Spinal cord (tissue), 10 donors: ENCODE measurements around the gene KCNC3. TPM values are rescaled to one million over a fixed set of nuclear protein-coding genes. Genes with fewer than 3 reads are reported as not detected.
A peak's percentile ranks its signal among the peaks of the same experiment; 100 is the strongest.

Source experiments
- DNase-seq, 6 donors: peaks; one replicate each; pipeline versions ENCODE4 v3.0.0 to v3.0.0-alpha.2; 2013 to 2015; ENCODE audit warnings: low spot score in 6 of 6, low read depth in 4 of 6
- H3K27ac ChIP-seq: one replicate; pipeline ENCODE4 v1.5.1; 2013; ENCODE audit warnings: low read depth, low read length, control low read depth
- H3K27me3 ChIP-seq: one replicate; pipeline ENCODE4 v1.6.1; 2013; ENCODE audit warnings: low read length; ENCODE audit not compliant: control insufficient read depth, insufficient read depth
- H3K36me3 ChIP-seq: one replicate; pipeline ENCODE4 v1.6.1; 2013; ENCODE audit warnings: low read length; ENCODE audit not compliant: control insufficient read depth, insufficient read depth
- H3K4me1 ChIP-seq: one replicate; pipeline ENCODE4 v1.6.1; 2013; ENCODE audit warnings: low read length; ENCODE audit not compliant: control insufficient read depth, insufficient read depth
- H3K4me3 ChIP-seq: one replicate; pipeline ENCODE4 v1.5.1; 2013; ENCODE audit warnings: low read depth, low read length, control low read depth
- H3K9me3 ChIP-seq: one replicate; pipeline ENCODE4 v1.6.1; 2013; ENCODE audit warnings: low read length; ENCODE audit not compliant: control insufficient read depth, insufficient read depth
- WGBS: methylation state at CpG from one replicate; pipeline ENCODE4 v1.1.5; 2013; ENCODE audit warnings: missing lambda C conversion rate; ENCODE audit not compliant: insufficient coverage; 5-methylcytosine and 5-hydroxymethylcytosine counted together
- polyA plus RNA-seq, 2 donors: library from polyadenylated mRNA; unstranded; fragments of 120-200 nt; gene quantifications; one replicate each; pipeline ENCODE4 v1.2.1, GENCODE V29; 2013; ENCODE audit not compliant: insufficient read length in 2 of 2
- total RNA-seq, 2 donors: library from RNA; depleted of rRNA in 1 of 2; stranded (reverse); fragments of 120-200 nt in 1 of 2; fragments of >200 nt in 1 of 2; gene quantifications; one replicate each; pipeline versions ENCODE4 v1.2.3 to v1.2.4, GENCODE V29; 2013 to 2014
- donor health status: healthy.

Gene KCNC3
- total and polyA plus RNA-seq, 4 donors, result 4.5 to 48.3 (median 20.6) TPM

- H3K4me1 ChIP-seq, result peaks cover 15% of the 10 kb centered on the region
- DNase-seq, result no peak
- no peak within 1 kb of the TSS for H3K27ac ChIP-seq
- 90% methylated on average over 7 of the region's 11 CpGs for WGBS
- H3K27me3 ChIP-seq, result no peaks in the 10 kb centered on the region
- H3K36me3 ChIP-seq, result no peaks in the 10 kb centered on the region
- no peaks in the 10 kb centered on the region for H3K9me3 ChIP-seq
- no peak within 1 kb of the TSS for H3K4me3 ChIP-seq
Observed at GRCh38 chr19:50365434-50366306, 36.5 kb upstream of the KCNC3 start, which contains the start of gene NAPSA. Gene NAPSA (minus strand): TSS chr19:50365639. CDS start chr19:50365621, 18 bp downstream.

- WGBS, result 83% methylated on average over 7 of the region's 11 CpGs
- no peaks in the 10 kb centered on the region for H3K9me3 ChIP-seq
- no peak overlapping the region for H3K27ac ChIP-seq
- H3K4me3 ChIP-seq, result no peak overlapping the region
- H3K36me3 ChIP-seq, result no peaks in the 10 kb centered on the region
- H3K27me3 ChIP-seq, result no peaks in the 10 kb centered on the region
- no peak for DNase-seq
- peaks cover 19% of the 10 kb centered on the region for H3K4me1 ChIP-seq
Observed at GRCh38 chr19:50362656-50363424, 33.7 kb upstream of the KCNC3 start.

DNA sequence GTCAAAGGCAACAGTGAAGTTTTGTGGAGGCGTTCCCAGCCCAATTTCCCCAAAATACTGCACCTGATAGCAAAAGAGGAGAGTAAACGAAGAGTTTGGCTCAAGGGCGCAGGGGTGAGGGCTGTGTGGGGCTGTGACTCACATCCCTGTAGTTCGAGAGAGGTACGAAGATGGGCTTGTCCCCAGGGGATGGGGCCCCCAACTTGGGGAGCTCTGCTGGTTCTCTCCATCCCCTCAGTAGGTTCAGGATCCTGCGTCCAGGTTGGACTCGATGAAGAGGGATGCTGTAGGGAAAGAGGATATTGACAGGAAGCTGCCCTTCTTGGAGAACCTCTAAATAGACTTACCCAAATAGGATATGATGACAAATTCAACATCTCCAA is 32.8 kb upstream of the KCNC3 start:
- Histone ChIP-seq H3K27ac (no peak overlapping the region), H3K4me3 (no peak overlapping the region), H3K36me3 (no peaks in the 10 kb centered on the region), H3K27me3 (no peaks in the 10 kb centered on the region), H3K9me3 (no peaks in the 10 kb centered on the region), H3K4me1 (peaks cover 28% of the 10 kb centered on the region)
- no peak for DNase-seq
- 100% methylated on average over 4 of the region's 7 CpGs for WGBS

DNA sequence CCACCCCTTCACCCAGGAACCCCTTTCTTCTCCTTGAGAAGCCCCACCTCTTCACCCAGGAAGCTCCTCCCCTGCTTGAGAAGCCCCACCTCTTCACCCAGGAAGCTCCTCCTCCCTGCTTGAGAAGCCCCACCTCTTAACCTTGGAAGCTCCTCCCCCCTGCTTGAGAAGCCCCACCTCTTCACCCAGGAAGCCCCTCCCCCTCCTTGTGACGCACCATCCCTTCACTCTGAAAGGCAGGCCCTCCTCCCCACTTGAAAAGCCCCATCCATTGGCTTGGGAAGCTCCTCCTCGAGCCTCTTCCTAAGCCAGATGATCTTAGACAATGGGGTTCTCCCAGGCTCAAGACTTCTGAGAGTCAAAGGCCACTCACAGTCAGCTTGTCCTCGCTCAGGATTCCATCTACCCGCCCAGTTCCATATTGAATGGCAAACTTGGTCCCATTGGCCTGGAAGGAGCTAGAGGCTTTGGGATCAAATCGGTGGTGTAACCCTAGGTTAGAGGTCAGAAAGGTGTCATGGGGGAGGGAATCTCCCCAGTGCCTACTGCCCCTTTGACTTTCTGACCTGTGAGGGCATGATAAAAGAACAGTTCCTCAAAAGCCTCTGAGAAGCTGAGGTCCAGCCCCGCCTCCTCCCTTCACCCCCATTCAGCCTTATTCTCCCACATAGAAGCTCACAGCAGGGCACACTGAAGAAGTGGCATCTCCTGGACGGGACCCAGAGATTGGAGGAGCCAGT is 32.3 kb upstream of the KCNC3 start:
- no peak overlapping the region for H3K27ac ChIP-seq
- no peaks in the 10 kb centered on the region for H3K9me3 ChIP-seq
- no peak for DNase-seq
- H3K4me3 ChIP-seq, result no peak overlapping the region
- no peaks in the 10 kb centered on the region for H3K36me3 ChIP-seq
- H3K4me1 ChIP-seq, result peaks cover 32% of the 10 kb centered on the region
- H3K27me3 ChIP-seq, result no peaks in the 10 kb centered on the region
- 57% methylated on average over 2 of the region's 7 CpGs for WGBS

DNA sequence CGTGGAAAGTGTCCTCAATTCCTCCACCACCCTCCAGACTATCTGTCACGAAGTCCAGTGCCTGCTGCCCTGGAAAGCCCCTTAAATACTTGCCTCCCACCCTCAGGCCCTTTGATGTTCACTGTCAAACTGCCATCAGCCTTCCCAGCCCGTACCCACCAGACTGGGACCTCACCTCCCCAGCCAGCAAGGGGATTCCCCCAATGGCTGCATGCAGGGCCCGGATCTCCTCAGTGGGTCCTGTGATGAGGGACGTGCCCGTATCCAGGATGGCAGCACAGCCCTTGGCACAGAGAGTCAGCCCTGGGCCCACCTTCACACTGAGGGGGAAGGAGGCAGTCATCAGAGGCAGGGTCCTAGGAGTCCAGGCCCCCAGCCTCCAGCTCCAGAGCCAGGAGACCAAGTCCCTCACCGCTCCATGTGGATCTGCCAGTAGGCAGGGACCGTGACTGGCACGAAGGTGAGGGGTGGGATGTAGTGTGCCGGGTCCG is 30.2 kb upstream of the KCNC3 start:
- H3K4me1 ChIP-seq, result peaks cover 32% of the 10 kb centered on the region
- H3K4me3 ChIP-seq, result no peak overlapping the region
- no peak overlapping the region for H3K27ac ChIP-seq
- WGBS, result 93% methylated on average over 9 of the region's 11 CpGs
- H3K27me3 ChIP-seq, result no peaks in the 10 kb centered on the region
- DNase-seq, result no peak
- no peaks in the 10 kb centered on the region for H3K9me3 ChIP-seq
- no peaks in the 10 kb centered on the region for H3K36me3 ChIP-seq

- H3K27me3 ChIP-seq, result no peaks in the 10 kb centered on the region
- peak in 4 of 6 donors; percentile 55 to 95 (median 74) for DNase-seq
- peaks cover 32% of the 10 kb centered on the region for H3K4me1 ChIP-seq
- H3K9me3 ChIP-seq, result no peaks in the 10 kb centered on the region
- H3K27ac ChIP-seq, result no peak overlapping the region
- peak overlapping the region; percentile 52 for H3K4me3 ChIP-seq
- WGBS, result 32% methylated on average over 51 of the region's 54 CpGs
- no peaks in the 10 kb centered on the region for H3K36me3 ChIP-seq
Observed at GRCh38 chr19:50358483-50359327, 29.5 kb upstream of the KCNC3 start.

DNA sequence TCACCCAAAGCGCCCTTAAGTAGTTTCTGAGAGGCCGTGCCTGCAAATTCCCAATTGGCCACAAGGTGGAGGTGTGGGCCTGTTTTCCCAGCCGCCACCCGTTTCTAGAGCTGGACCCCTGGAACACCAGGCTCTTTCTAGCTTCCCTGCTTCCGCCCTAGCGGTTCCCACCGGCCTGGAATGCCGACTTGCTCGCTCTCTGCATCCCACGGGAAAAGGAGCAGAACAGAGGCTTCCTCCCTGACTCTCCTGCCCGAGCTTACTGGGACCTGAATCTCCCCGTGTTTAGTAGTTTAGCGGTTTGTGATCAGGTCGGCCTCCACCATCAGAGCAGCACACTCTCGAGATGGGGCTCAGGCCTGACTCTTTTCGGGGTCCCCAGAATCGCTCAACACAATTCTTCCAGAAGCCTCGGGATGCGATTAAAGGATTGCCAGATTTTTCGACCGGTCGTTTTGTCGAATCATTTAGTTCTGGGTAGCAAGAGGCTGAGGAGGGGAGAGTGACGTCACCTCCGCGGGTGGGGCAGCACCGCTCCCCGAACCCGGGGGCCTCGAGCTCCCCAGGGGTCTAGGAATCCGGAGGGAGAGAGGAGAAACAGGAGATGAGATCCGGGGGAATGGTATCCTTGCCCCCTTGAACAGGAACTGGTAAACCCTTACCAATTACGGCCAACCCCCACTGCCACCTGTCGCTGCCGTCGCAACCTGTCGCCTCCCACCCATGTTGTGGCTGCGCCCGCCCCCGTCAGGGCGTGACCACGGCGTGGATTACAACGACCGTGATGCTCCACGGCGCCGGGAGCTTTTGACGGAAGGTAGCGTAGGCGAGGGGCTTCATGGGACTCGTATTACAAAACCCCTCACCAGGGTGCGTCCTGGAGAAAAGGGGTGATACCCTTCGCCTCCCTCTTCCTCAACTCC is 28.3 kb upstream of the KCNC3 start:
- Histone ChIP-seq H3K4me3 (peak overlapping the region; percentile 52), H3K27ac (peak overlapping the region; percentile 88), H3K4me1 (peaks cover 32% of the 10 kb centered on the region), H3K9me3 (no peaks in the 10 kb centered on the region), H3K27me3 (no peaks in the 10 kb centered on the region), H3K36me3 (no peaks in the 10 kb centered on the region)
- DNase-seq, result peak in 4 of 6 donors; percentile 44 to 94 (median 72)
- 9% methylated on average over 42 of the region's 54 CpGs for WGBS

DNA sequence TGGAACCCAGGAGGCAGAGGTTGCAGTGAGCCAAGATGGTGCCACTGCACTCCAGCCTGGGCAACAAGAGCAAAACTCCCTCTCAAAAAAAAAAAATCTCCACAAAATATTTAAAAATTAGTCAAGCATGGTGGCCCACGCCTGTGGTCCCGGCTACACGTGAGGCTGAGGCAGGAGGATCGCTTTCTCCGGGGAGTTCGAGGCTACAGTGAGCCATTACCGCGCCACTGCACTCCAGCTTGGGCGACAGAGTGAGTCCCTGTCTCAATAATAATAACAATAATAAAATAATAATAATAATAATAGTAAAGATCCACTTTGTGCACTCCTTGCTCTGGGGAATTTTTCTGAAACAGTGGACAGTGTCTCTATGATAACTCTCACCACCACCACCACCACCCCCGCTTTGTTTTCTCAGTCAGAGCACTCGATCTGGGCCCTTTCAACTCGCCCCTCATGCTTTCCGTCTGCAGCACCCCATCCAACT is 27.6 kb upstream of the KCNC3 start:
- Histone ChIP-seq H3K4me3 (peak overlapping the region; percentile 52), H3K27ac (no peak overlapping the region), H3K9me3 (no peaks in the 10 kb centered on the region), H3K27me3 (no peaks in the 10 kb centered on the region), H3K36me3 (no peaks in the 10 kb centered on the region), H3K4me1 (peaks cover 32% of the 10 kb centered on the region)
- 46% methylated on average over 10 of the region's 13 CpGs for WGBS
- no peak for DNase-seq
